Measurements from ENCODE around the gene TRAPPC11.
"Not testable (repeated sequence)": the region's sequence is repeated elsewhere in the genome, so short reads cannot be mapped to it uniquely, and the experiment has no call there.

Gene TRAPPC11

GRCh38 chr4:183722731-183723560, 63.9 kb downstream of the TRAPPC11 start:
- DNase-seq: peak; percentile 42

- DNase-seq: no peak
Measured at GRCh38 chr4:183723561-183724228, 64.6 kb downstream of the TRAPPC11 start.

- not testable (repeated sequence) for DNase-seq
Measured at GRCh38 chr4:183725585-183725984, 66.5 kb downstream of the TRAPPC11 start.

- no peak for DNase-seq
Measured at GRCh38 chr4:183727482-183727881, 68.4 kb downstream of the TRAPPC11 start.

- DNase-seq: no peak
Measured at GRCh38 chr4:183728223-183729068, 69.4 kb downstream of the TRAPPC11 start.

- no peak for DNase-seq
Measured at GRCh38 chr4:183729069-183729406, 69.9 kb downstream of the TRAPPC11 start.

- no peak for DNase-seq
Measured at GRCh38 chr4:183729430-183730328, 70.6 kb downstream of the TRAPPC11 start.

GRCh38 chr4:183732296-183732695, 73.2 kb downstream of the TRAPPC11 start:
- DNase-seq: no peak

- no peak for DNase-seq
Measured at GRCh38 chr4:183733181-183733580, 74.1 kb downstream of the TRAPPC11 start.

- no peak for DNase-seq
Measured at GRCh38 chr4:183738081-183738673, 79.1 kb downstream of the TRAPPC11 start.

- DNase-seq: no peak
Measured at GRCh38 chr4:183738961-183739360, 79.9 kb downstream of the TRAPPC11 start.

- no peak for DNase-seq
Measured at GRCh38 chr4:183746305-183747229, 87.5 kb downstream of the TRAPPC11 start.

- DNase-seq: no peak
Measured at GRCh38 chr4:183747380-183747779, 88.3 kb downstream of the TRAPPC11 start.

- DNase-seq: no peak
Measured at GRCh38 chr4:183747931-183748670, 89.0 kb downstream of the TRAPPC11 start.

GRCh38 chr4:183751106-183751505, 92.0 kb downstream of the TRAPPC11 start:
- no peak for DNase-seq

- DNase-seq: no peak
Measured at GRCh38 chr4:183755596-183755995, 96.5 kb downstream of the TRAPPC11 start.

- DNase-seq: no peak
Measured at GRCh38 chr4:183757060-183757459, 98.0 kb downstream of the TRAPPC11 start.

- peak; percentile 18 for DNase-seq
Measured at GRCh38 chr4:183758061-183758757, 99.1 kb downstream of the TRAPPC11 start.

- no peak for DNase-seq
Measured at GRCh38 chr4:183758758-183759447, 99.8 kb downstream of the TRAPPC11 start.
